Right cardiac atrium (tissue), 5 donors: ENCODE results near the gene UQCR11. TPM values are rescaled to one million over a fixed set of nuclear protein-coding genes. Genes with fewer than 3 reads are reported as not detected.
A peak's percentile ranks its signal among the peaks of the same experiment; 100 is the strongest.

ENCODE experiments used
- ATAC-seq, 2 donors: fragments of 200-7000 bp; cut with Tn5 transposase; one replicate each; pipeline versions ENCODE4 v1.8.0 to v1.9.1; 2020; ENCODE audit warnings: moderate library complexity in 2 of 2, mild to moderate bottlenecking in 1 of 2
- DNase-seq, 3 donors: peaks; one replicate each; pipeline ENCODE4 v3.0.0-alpha.2; 2020
- H3K27ac ChIP-seq: one replicate; pipeline ENCODE4 v1.5.1; 2013; ENCODE audit warnings: mild to moderate bottlenecking, low read length, control low read depth, moderate library complexity
- H3K27me3 ChIP-seq: one replicate; pipeline ENCODE4 v1.6.1; 2013; ENCODE audit not compliant: control insufficient read depth, insufficient read depth
- H3K4me1 ChIP-seq: one replicate; pipeline ENCODE4 v1.6.1; 2013; ENCODE audit warnings: low read length; ENCODE audit not compliant: control insufficient read depth, insufficient read depth
- H3K4me3 ChIP-seq: one replicate; pipeline ENCODE4 v1.5.1; 2013; ENCODE audit warnings: low read length, control low read depth
- H3K9me3 ChIP-seq: one replicate; pipeline ENCODE4 v1.6.1; 2013; ENCODE audit warnings: low read length; ENCODE audit not compliant: control insufficient read depth
- WGBS: extraction: QIAGEN DNeasy Blood & Tissue Kit; methylation state at CpG from one replicate; pipeline ENCODE4 v1.1.7; 2013; 5-methylcytosine and 5-hydroxymethylcytosine counted together
- intact Hi-C, 4 donors: fragments of 100-400 bp; cut with DNase I; formaldehyde crosslinking; loops; one replicate each; pipeline versions ENCODE4 v1.11.0 to v1.14.0; 2022 to 2023
- polyA plus RNA-seq: library from polyadenylated mRNA; stranded (reverse); fragments of 200-250 nt; gene quantifications from one replicate; pipeline ENCODE4 v1.2.3, GENCODE V29; 2013
- total RNA-seq, 4 donors: library from RNA; stranded (reverse); fragmentation: NEBNext Ultra II Directional; extraction: Animal tissue kit (Norgen Biotek cat#: 25700); gene quantifications; one replicate each; pipeline ENCODE4 v1.2.1, GENCODE V29; 2021
- donor health status: healthy with polysubstance abuse.
- donor health status: DM: no; HTN: yes; CAD: no.
- donor health status: DM: no; HTN: no; CAD: no.
- donor health status: DM: no; HTN: yes; CAD: no; lungs with severe emphysema.
- donor health status: DM: yes; HTN: yes; CAD: no.

The UQCR11 gene
- total and polyA plus RNA-seq, 5 donors = 472 to 958 (median 763) TPM

- Histone ChIP-seq H3K9me3 (no peaks in the 10 kb centered on the region), H3K27me3 (no peaks in the 10 kb centered on the region), H3K4me1 (peaks cover 3% of the 10 kb centered on the region), H3K4me3 (no peak overlapping the region), H3K27ac (no peak overlapping the region)
- no peak for DNase-seq
- intact Hi-C loops = no loop called here
- WGBS = 95% methylated on average over 21 of the region's 21 CpGs
- ATAC-seq = no peak
Measured at GRCh38 chr19:1602091-1602707, 3.1 kb downstream of the UQCR11 start.

DNA sequence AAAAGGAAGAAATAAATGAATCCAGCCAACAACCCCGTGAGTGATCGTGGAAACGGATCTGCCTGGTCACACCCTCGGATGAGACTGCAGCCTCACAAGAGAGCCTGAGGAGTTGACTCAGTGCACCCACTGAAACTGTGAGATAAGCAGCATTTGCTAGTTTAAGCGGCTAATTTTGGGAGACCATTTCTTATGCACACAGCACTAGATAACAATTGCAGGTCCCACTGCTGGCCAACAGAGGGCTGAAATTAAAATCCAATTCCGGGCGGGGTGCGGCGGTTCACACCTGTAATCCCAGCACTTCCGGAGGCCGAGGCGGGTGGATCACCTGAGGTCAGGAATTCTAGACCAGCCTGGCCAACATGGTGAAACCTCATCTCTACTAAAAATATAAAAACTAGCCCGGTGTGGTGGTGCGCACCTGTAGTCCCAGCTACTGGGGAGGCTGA lies 3.6 kb downstream of the UQCR11 start:
- DNase-seq (no peak), ATAC-seq (no peak)
- intact Hi-C loops = no loop called here
- Histone ChIP-seq H3K4me3 (no peak overlapping the region), H3K27me3 (no peaks in the 10 kb centered on the region), H3K9me3 (no peaks in the 10 kb centered on the region), H3K27ac (no peak overlapping the region), H3K4me1 (peaks cover 3% of the 10 kb centered on the region)
- WGBS = 94% methylated on average over 14 of the region's 14 CpGs

DNA sequence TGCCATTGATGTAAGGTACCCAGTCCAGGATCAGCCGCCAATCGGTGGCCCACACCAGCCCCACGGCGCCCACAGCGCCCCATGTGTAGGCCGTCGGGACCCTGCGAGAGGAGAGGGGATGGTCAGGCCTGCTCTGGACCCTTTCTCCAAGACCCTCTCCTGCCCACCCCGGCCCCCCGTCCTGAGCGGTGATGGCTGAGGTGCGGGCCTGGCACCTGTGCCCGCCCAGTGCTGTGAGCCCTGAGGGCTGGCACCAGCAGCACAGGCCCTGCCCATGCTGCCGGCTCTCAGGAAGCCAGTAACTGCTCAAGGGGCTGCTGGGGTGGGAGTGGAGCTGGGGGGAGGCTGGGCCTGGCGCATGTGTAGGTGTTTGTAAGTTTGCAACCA lies 5.8 kb downstream of the UQCR11 start:
- Histone ChIP-seq H3K27me3 (no peaks in the 10 kb centered on the region), H3K4me1 (peaks cover 3% of the 10 kb centered on the region), H3K4me3 (no peak overlapping the region), H3K9me3 (no peaks in the 10 kb centered on the region), H3K27ac (no peak overlapping the region)
- 94% methylated on average over 15 of the region's 15 CpGs for WGBS
- DNase-seq (no peak), ATAC-seq (peak; percentile 12 to 22)
- intact Hi-C loops = no loop called here

GRCh38 chr19:1598777-1599459 lies 6.3 kb downstream of the UQCR11 start:
- 89% methylated on average over 20 of the region's 20 CpGs for WGBS
- ATAC-seq = peak in 1 of 2 donors; percentile 4
- Histone ChIP-seq H3K27ac (no peak overlapping the region), H3K9me3 (no peaks in the 10 kb centered on the region), H3K4me3 (no peak overlapping the region), H3K4me1 (peaks cover 3% of the 10 kb centered on the region), H3K27me3 (no peaks in the 10 kb centered on the region)
- intact Hi-C loops = no loop called here
- no peak for DNase-seq

GRCh38 chr19:1593501-1593772 lies 11.8 kb downstream of the UQCR11 start:
- Histone ChIP-seq H3K9me3 (no peaks in the 10 kb centered on the region), H3K27me3 (no peaks in the 10 kb centered on the region), H3K4me3 (no peak overlapping the region), H3K27ac (no peak overlapping the region), H3K4me1 (peaks cover 6% of the 10 kb centered on the region)
- 51% methylated on average over 10 of the region's 10 CpGs for WGBS
- intact Hi-C loops = no loop called here
- ATAC-seq = no peak
- peak in 1 of 3 donors; percentile 56 for DNase-seq

- 2% methylated on average over 68 of the region's 68 CpGs for WGBS
- Histone ChIP-seq H3K9me3 (no peaks in the 10 kb centered on the region), H3K27me3 (no peaks in the 10 kb centered on the region), H3K4me1 (peaks cover 6% of the 10 kb centered on the region), H3K27ac (peak within 1 kb of the TSS; percentile 98), H3K4me3 (peak within 1 kb of the TSS; percentile 91)
- intact Hi-C loops = no loop called here
- ATAC-seq (peak; percentile 90 to 95), DNase-seq (peak; percentile 94 to 97 (median 97))
Measured at GRCh38 chr19:1592755-1593500, 12.3 kb downstream of the UQCR11 start, which contains the start of gene MBD3. Gene MBD3 (minus strand): TSS chr19:1592865. CDS start chr19:1592631, 234 bp downstream.

DNA sequence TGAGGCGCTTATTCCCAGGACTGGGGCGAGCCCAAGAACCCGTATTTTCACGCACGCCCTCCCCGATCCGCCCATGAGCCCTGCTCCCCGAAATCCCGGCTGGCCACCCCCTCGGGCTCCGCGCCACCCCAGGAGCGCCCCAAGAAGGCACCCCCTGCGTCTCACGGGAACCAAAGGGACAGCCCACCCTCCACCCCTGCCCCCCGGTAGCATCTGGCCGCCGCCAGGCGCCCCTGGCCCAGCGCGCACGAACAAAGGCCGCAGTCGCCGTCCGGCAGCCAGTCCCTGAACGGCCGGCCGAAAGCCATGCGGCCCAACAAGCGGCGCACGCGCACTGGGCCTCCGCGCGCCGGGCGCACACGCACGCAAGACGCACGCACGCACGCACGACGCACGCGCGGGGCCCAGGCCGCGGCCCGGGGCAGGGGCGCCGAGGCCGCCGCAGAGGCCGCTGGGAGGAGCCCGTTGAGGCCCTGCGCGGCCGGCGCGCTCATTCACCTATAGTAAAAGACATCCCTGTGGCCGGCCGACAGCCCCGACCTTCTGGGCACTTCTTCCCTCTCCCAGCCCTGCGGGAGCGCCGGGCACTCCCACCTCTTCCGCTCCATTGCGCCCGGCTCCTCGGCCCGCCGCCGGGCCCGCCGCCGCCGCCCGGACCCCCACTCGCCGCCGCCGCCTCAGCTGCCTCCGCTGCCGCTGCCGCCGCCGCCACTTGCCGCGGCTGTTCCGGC lies 13.1 kb downstream of the UQCR11 start:
- H3K4me3 ChIP-seq = peak overlapping the region; percentile 91
- peaks cover 6% of the 10 kb centered on the region for H3K4me1 ChIP-seq
- ATAC-seq = peak; percentile 85 to 86
- no peaks in the 10 kb centered on the region for H3K9me3 ChIP-seq
- intact Hi-C loops = no loop called here
- WGBS = under 1% methylated on average over 94 of the region's 94 CpGs
- DNase-seq = peak; percentile 90 to 97 (median 96)
- no peaks in the 10 kb centered on the region for H3K27me3 ChIP-seq
- peak overlapping the region; percentile 98 for H3K27ac ChIP-seq

DNA sequence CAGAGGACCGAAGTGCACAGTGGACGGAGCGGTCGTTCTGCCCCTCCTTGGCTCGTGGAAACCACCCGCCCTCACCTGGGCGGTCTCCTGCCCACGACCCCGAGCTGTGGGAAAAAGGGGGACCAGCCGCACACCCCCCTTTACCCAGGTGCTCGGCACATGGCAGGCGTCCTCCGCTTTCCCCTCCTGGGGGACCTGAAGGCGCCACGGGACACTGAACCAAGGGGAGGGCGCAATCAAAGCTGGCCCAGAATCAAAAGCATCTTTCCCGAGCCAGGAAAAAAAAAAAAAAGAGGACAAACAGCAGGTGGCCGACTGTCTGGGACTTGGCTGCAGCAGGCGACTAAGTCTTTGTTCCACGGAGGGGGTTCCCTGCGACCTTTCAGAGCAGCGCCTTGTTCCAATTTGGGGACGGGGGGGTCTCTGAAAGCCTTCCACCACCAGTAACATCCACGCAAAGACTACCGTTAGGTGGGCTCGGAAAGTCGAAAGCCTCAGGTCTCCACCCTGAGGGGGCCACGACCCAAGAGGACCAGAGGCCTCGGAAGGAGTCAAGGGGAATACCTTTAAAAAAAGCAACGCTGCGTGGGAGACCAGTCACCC lies 13.7 kb downstream of the UQCR11 start:
- peaks cover 6% of the 10 kb centered on the region for H3K4me1 ChIP-seq
- DNase-seq = peak in 1 of 3 donors; percentile 66
- 3% methylated on average over 31 of the region's 31 CpGs for WGBS
- H3K9me3 ChIP-seq = no peaks in the 10 kb centered on the region
- no peaks in the 10 kb centered on the region for H3K27me3 ChIP-seq
- H3K27ac ChIP-seq = peak overlapping the region; percentile 59
- peak overlapping the region; percentile 91 for H3K4me3 ChIP-seq
- intact Hi-C loops = no loop called here
- ATAC-seq = peak in 1 of 2 donors; percentile 4

DNA sequence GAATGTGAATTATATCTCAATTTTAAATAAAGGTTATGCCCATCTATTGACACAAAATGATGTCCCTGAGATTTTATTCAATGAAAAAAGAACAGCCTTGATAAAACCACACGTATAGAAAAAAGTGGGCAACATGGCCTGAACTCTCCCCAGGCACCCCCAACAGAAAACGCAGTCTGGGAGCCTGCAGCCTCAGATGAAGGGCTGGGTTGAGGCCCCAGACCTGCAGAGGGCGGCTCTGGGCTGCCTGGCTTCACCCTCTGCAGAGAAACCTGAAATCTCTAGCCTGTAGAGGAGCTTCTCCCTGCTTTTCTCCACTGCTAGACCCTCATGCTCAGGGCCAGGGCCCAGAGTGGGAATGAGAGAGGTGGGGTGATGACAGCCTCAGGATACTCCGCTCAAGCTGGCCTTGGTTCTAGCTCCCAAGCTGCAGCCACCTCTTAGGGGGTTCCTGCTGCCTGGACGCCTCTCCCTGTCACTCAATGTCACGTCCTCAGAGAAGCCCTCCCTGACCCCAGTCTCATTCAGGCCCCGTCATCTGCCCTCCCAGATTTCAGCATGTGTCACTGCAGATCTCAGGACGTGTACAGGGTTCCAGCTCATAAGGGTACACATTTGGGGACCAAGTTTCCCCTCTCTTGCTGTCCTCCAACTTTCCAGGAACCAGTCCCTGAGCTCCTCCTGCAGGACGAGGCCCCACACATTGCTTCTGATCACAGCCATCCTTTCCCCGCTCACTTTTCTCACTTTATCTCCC lies 14.4 kb downstream of the UQCR11 start:
- WGBS = 30% methylated on average over 10 of the region's 10 CpGs

GRCh38 chr19:1587872-1588271 lies 17.4 kb downstream of the UQCR11 start:
- H3K4me3 ChIP-seq = no peak overlapping the region
- H3K27ac ChIP-seq = no peak overlapping the region

More for the DNA sequence above, 14.4 kb downstream of the UQCR11 start:
- intact Hi-C loops = no loop called here
- Histone ChIP-seq H3K4me1 (peaks cover 6% of the 10 kb centered on the region), H3K9me3 (no peaks in the 10 kb centered on the region), H3K4me3 (peak overlapping the region; percentile 91), H3K27ac (no peak overlapping the region), H3K27me3 (no peaks in the 10 kb centered on the region)
- DNase-seq (no peak), ATAC-seq (no peak)

More at GRCh38 chr19:1587872-1588271, 17.4 kb downstream of the UQCR11 start:
- Histone ChIP-seq H3K9me3 (no peaks in the 10 kb centered on the region), H3K27me3 (no peaks in the 10 kb centered on the region), H3K4me1 (peaks cover 6% of the 10 kb centered on the region)
- intact Hi-C loops = no loop called here
- DNase-seq (no peak), ATAC-seq (no peak)
- 69% methylated on average over 9 of the region's 9 CpGs for WGBS
